Measurements from ENCODE around the gene C1orf159.

DNA sequence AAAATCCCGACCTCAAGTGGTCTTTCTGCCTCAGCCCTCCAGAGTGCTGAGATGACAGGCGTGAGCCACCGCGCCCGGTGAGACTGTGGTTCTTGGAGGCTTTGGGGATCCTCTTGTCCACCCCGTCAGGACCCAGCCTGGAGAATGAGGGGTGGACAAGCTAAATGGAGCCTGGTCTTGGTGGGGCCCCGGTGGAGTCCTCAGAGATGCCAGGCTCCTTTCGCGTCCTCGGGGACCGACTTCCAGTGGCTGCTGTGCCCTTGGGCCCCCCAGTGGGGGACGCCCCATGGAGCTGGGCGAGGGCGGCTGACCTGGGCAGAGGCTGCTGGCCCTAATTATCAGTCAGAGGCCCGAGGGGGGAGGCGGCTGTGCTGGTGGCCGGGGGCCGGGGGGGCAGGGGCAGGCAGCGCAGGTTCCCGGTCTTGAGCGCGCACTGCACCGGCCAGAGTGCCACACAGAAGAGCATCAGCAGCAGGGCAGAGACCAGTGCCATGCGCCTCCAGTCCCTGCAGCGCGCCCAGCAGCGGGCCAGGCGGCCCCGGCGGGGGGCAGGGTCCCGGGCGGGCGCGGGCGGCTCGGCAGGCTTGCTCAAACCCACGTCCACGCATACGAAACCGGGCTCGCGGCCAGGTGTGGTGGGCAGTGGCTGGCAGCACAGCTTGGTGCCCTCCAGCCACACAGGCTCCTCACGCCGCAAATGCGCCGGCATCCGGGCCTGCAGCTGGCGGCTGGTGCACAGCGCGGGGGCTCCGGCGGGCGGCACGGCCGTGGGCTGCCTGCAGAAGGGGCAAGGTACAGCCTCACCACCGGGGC lies 44.2 kb downstream of the C1orf159 start:
- TF ChIP-seq, protein P1, sequence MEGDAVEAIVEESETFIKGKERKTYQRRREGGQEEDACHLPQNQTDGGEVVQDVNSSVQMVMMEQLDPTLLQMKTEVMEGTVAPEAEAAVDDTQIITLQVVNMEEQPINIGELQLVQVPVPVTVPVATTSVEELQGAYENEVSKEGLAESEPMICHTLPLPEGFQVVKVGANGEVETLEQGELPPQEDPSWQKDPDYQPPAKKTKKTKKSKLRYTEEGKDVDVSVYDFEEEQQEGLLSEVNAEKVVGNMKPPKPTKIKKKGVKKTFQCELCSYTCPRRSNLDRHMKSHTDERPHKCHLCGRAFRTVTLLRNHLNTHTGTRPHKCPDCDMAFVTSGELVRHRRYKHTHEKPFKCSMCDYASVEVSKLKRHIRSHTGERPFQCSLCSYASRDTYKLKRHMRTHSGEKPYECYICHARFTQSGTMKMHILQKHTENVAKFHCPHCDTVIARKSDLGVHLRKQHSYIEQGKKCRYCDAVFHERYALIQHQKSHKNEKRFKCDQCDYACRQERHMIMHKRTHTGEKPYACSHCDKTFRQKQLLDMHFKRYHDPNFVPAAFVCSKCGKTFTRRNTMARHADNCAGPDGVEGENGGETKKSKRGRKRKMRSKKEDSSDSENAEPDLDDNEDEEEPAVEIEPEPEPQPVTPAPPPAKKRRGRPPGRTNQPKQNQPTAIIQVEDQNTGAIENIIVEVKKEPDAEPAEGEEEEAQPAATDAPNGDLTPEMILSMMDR (IDR thresholded peaks at IDR 0.05) = no peak
- TF ChIP-seq POLR2A (IDR thresholded peaks at IDR 0.05) = no peak
- no peak for TF ChIP-seq EP300 (IDR thresholded peaks at IDR 0.05)
- TF ChIP-seq POLR2AphosphoS5 (IDR thresholded peaks at IDR 0.05) = no peak
